ENCODE data around the gene KISS1R.

The KISS1R gene

GRCh38 chr19:938233-938923, 21.2 kb downstream of the KISS1R start:
- no peak for DNase-seq (ENCODE audit: low spot score)

DNA sequence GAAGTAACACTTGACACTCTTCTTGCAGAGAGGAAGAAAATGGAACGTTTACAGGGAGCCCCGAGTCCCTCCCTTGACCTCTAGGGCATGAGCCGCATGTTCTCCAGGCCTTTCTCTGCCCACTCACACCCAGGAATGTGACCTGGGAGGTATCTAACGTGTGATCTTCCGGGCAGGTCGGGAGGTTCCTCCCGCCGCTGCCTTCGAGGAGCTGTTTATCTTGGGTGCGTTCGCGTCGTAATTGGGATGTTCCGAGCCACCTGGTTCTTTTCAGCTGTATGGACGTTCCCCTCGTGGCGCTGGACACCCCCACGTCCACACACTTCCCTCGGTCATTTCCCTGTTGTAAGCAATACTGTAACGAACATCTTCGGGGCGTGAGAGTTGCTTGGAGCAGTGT, 22.3 kb downstream of the KISS1R start:
- DNase-seq (ENCODE audit: low spot score) = no peak

DNA sequence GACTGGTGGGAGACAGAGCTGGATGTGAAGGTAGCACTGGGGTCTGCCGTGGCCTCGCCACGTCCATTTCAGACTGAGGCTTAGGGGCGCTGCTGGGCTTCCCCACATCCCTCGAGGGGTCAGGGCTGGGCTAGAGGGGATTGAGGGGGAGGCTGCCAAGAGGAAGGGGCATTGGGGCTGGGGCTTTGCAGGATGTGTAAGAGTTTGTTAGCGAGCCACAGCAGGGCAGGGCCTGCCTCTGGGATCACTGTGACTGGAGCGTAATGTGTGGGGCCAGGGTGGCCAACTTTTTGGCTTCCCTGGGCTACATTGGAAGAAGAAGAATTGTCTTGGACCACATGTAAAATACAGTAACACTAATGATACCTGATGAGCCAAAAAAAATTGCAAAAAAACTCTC, 22.8 kb downstream of the KISS1R start:
- no peak for DNase-seq (ENCODE audit: low spot score)

- no peak for DNase-seq (ENCODE audit: low spot score)
Observed at GRCh38 chr19:940591-941291, 23.6 kb downstream of the KISS1R start.

DNA sequence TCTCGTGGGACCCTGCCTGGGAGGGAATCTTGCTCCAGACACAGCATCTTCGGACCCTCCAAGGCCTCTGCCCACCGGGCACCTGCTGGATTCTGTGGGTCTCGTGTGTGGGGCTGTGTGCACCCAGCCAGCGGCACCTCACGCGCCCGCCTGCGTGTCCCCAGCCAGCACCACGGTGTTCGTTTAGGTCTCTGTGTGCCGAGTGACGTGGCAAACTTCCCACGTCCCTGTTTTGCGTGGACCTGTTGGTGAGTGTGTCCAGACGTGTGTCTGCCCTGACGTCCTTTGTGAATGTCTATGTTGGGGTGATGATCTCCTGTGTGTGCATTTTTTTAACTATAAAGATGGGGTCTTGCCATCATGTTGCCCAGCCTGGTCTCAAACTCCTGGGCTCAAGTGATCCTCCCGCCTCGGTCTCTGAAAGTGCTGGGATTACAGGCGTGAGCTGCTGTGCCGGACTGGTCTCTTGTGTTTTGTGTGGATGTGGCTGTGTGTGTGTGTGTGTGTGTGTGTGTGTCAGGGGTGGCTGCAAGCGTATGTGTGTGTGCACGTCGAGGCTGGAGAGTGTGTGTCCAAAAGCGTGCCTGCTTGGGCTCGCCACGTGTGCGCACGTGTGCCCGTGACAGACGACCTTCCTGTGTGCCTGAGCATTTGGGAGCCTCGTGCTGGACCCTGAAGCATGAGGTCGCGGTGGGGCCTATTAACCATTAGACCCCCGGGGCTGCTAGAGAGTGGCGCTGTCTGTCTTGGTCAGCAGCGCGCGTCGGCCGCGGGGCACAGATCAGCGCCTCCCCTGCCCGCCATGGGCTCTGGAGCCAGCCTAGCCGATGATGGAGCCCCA, 24.4 kb downstream of the KISS1R start:
- DNase-seq (ENCODE audit: low spot score) = no peak

DNA sequence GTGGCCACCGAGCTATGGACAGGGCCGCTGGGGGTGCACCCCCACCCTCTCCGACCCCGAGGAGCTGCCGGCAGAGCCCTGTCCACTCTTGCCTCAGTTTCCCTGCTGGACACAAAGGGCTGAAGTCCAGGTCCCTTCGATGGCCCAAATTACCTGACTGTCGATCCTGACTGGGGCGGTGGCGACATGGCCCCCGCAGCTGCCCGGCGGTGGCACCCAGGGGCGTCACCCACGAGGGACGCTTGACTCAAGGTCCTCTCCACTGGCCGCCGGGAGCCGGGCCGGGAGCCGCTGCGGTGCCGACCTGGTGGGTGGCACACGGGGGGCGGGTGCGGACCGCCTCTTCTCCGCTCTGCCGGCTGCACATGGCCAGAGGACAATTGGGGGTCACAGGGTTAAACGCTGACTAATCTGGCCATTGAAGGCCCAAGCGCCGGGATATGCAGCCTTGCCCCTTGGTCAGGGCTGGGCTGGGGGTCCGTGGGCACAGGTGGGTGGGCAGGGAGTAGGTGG, 25.1 kb downstream of the KISS1R start:
- no peak for DNase-seq (ENCODE audit: low spot score)

GRCh38 chr19:943551-944170, 26.5 kb downstream of the KISS1R start:
- no peak for DNase-seq (ENCODE audit: low spot score)

- DNase-seq (ENCODE audit: low spot score) = no peak
Observed at GRCh38 chr19:944171-944567, 27.0 kb downstream of the KISS1R start.

GRCh38 chr19:944663-945241, 27.6 kb downstream of the KISS1R start:
- DNase-seq (ENCODE audit: low spot score) = no peak

DNA sequence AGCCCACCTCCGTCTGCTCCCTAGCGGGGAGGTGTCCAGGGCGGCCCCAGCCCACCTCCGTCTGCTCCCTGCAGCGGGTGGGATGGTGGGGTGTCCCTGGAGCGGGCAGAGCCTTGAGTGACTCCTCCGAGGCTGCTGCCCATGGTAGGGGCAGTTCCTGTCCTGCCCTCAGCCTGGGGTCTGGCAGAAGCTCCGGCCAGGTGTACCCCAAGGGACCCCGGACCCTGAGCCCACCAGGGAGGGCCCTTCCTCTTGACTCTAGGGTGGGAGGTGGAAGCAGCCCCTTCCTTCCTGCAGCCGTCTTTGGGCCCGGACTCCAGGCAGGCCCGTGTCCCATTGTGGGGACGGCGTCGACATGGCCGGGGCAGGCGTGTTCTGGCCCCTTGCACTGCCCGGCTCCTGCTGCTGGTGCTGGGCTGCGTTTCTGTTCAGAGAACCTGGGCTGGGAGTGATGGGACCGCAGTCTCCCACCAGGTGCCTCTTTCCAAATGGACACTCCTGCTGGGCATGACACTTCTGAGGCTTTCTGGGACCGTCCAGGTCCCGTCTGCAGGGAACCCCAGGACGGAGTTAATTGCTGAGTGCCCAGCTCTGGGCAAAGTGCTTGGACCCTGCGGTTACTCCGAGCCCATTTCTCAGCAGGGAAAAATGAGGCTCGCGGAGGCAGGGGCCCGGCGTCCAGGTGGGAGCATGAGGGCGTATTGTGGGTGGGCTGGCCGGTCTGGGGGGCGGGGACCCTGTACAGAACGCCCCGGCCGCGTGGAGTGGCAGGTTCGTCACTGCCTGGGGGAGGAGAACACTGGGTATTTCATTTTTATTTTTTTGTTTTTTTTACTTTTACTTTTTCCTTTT, 28.5 kb downstream of the KISS1R start:
- DNase-seq (ENCODE audit: low spot score) = no peak

GRCh38 chr19:947090-947706, 30.1 kb downstream of the KISS1R start:
- DNase-seq (ENCODE audit: low spot score) = no peak

DNA sequence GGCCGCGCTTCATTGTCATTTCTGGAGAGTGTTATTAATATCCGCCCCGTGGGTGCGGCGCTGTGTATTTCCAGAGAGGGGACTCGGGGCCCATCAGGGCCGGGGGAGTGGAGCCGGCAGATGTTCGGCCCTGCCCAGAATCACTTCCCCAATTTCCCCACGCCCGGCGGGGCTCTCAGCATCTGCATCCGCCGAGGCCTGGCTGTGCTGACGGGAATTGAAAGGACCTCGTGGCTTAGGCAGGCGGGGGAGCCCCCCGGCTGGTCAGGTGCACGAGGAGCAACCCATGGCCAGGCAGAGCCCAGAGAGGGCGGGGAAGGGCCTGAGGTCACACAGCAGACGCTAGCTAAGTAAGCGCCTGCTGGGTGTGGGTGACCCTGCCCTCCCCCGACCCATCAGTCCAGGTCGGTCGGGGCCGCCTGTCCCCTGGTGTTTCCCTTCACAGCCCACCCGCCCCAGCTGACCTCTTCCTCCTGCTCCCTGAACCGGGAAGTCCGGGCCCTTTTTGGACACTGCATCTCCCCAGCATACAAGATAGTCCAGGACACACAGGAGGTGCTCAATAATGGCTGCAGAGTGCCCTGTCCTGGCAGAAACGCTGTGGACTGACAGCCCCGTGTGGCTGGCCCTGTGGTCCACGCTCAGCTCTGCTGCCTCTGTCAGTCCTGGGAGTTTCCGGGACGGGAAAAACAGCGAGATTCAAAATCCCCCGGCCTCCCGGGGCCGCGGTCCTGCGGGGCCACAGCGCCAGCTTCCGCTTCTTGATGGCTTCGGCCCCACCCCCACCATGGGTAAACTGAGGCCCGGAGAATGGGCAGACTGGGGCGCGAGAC, 30.8 kb downstream of the KISS1R start:
- no peak for DNase-seq (ENCODE audit: low spot score)

DNA sequence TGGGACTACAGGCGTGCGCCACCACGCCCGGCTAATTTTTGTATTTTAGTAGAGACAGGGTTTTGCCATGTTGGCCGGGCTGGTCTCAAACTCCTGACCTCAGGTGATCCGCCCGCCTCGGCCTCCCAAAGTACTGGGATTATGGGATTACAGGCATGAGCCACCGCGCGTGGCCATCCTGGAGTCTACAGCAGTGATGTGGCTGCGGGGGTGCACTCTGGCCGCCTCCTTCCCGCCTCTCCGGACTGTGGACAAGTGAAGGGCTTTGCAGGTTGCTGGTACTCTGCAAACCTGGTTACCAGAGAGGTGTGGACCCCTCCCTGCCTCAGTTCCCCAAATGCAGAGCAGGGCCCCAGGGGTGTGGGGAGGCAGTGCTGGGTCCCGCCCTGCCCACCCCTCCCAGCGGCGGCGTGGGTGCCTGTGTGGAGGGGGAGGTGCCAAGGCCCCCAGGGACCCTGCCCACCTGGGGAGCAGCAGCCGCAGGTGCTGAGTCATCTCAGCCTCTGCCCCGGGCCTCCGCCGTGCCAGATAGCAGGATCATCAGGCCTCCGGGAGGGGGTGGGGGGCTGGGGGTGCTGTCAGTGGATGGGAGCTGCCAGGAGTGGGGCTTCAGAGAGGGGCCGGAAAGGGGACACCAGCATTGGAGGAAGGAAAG, 31.8 kb downstream of the KISS1R start:
- no peak for DNase-seq (ENCODE audit: low spot score)

GRCh38 chr19:950352-951066, 33.4 kb downstream of the KISS1R start:
- DNase-seq (ENCODE audit: low spot score) = no peak

- no peak for DNase-seq (ENCODE audit: low spot score)
Observed at GRCh38 chr19:952049-952679, 35.0 kb downstream of the KISS1R start.

- no peak for DNase-seq (ENCODE audit: low spot score)
Observed at GRCh38 chr19:952680-953444, 35.7 kb downstream of the KISS1R start.

All from left forelimb (tissue), 1 donor.